ENCODE measurements around the gene CA5B. TPM values are rescaled to one million over a fixed set of nuclear protein-coding genes. Genes with fewer than 3 reads are reported as not detected.

CA5B gene
- total and polyA plus RNA-seq, 7 donors, result 0.25 to 2.7 (median 0.91) TPM

DNA sequence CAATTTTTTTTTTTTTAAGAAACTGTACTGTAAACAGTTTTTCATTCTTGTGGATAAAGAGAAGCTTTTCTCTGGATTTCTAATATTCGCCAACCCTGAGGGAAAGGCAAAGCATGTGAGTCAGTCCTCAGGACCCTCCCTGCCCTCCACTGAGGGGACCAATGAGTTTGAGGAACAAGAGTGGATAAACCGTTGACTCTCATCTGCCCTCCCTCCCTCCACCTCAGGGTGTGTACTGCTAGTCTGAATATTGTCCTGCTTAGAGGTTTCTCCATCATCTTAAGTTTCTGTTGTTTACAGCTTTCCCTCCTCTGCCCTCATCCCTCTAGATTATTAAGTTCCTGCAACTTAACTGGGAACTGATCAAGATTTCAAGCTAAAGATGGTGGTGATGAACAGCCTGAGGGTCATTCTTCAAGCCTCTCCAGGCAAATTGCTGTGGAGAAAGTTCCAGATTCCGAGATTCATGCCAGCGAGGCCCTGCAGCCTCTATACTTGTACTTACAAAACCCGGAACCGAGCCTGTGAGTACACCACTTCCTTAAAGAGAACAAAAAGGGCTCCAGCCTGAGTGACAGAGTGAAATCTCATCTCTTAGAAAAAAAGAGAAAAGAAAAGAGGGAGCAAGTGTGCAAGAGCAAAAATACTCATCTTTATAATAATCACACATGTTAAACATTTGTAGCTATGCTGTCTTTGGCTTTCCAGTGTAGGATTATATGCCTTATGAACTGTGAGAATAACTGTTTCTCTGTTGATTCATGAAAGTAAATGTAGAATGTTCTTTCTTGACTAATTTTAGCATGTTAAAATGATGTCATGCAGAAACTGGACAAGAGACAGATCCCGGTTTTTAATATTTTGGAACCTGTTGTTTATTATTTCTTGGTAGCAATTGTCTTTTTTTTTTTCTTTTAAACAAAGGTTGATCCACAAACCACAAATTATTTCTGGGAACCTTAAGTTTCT is 11.9 kb downstream of the CA5B start:
- no peaks in the 10 kb centered on the region for H3K9me3 ChIP-seq
- H3K4me1 ChIP-seq, result no peaks in the 10 kb centered on the region
- intact Hi-C loops (cut with DNase I), result loop anchor here in 1 of 2 donors (5.0 kb wide), 1 partner anchor 897 kb away; no protein-coding TSS in a partner anchor
- H3K36me3 ChIP-seq (ENCODE audit: insufficient read depth in 1 of 2, low read depth in 1 of 2), result no peaks in the 10 kb centered on the region
- no peak overlapping the region for H3K4me3 ChIP-seq
- no peak overlapping the region for H3K27ac ChIP-seq
- ATAC-seq (no peak), DNase-seq (no peak)
- H3K27me3 ChIP-seq (ENCODE audit: insufficient read depth in 3 of 3, low read length in 2 of 3), result no peaks in the 10 kb centered on the region
- 40 to 65% (median 46%) methylated on average over 7 of the region's 7 CpGs for WGBS, 3 donors
- TF ChIP-seq CTCF (IDR thresholded peaks at IDR 0.05), result no peak

DNA sequence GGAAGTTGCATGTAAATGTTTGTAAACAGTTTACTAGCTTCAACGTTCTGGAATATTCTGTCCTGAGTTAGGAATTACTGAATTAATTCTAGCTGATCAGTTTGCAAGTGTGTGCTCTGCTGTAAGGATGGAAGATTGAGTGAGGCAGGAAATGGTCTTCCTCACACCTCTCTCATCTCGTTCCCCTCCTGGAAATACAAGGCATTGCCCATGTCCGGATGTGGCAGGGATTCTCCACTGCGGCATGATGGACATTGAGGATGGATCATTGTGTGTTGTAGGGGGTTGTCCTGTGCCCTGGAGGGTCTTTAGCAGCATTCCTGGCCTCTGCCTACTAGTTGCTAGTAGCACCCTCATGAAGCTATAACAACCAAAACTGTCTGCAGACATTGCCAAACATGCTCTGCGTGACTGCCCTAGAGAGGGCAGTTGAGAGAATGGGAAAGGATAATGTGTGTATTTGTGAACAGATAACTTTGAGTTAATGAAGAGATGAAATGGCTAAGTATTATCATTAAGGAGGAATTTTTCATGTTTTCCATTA is 12.6 kb downstream of the CA5B start:
- Histone ChIP-seq H3K27ac (no peak overlapping the region), H3K27me3 (ENCODE audit: insufficient read depth in 3 of 3, low read length in 2 of 3) (no peaks in the 10 kb centered on the region), H3K36me3 (ENCODE audit: insufficient read depth in 1 of 2, low read depth in 1 of 2) (no peaks in the 10 kb centered on the region), H3K9me3 (no peaks in the 10 kb centered on the region), H3K4me3 (no peak overlapping the region), H3K4me1 (no peaks in the 10 kb centered on the region)
- TF ChIP-seq CTCF (IDR thresholded peaks at IDR 0.05), result no peak
- 41 to 72% (median 42%) methylated on average over 5 of the region's 5 CpGs for WGBS, 3 donors
- DNase-seq (no peak), ATAC-seq (no peak)
- intact Hi-C loops (cut with DNase I), result loop anchor here in 1 of 2 donors (5.0 kb wide), 1 partner anchor 897 kb away; no protein-coding TSS in a partner anchor

- DNase-seq, result no peak
- no peak overlapping the region for H3K4me3 ChIP-seq
- no peak for ATAC-seq
These were observed 13.2 kb downstream of the CA5B start for GRCh38 chrX:15751155-15751819.

DNA sequence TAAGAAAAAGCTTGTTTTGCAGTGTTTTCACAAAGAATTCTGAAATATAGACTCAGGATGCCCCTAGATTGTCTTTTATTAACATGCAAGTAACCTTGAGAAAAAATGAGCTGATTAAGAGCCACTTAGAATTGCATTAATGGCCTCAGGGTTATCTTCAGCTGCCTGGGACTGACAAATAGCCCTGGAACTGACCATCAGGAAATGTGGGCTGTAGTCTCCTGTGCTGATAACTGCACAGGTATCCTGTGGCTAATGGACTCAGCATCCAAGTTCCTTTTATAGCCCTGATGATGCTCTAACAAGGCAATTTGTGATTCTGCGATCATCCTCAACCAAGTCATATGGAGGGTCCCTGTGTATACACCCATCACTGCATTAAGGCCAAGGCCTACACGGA is 17.0 kb downstream of the CA5B start:
- Histone ChIP-seq H3K9me3 (no peaks in the 10 kb centered on the region), H3K4me3 (no peak overlapping the region), H3K4me1 (no peaks in the 10 kb centered on the region), H3K27me3 (ENCODE audit: insufficient read depth in 3 of 3, low read length in 2 of 3) (no peaks in the 10 kb centered on the region), H3K27ac (no peak overlapping the region), H3K36me3 (ENCODE audit: insufficient read depth in 1 of 2, low read depth in 1 of 2) (no peaks in the 10 kb centered on the region)
- ATAC-seq (no peak), DNase-seq (no peak)
- 89 to 95% (median 93%) methylated on average over 2 of the region's 2 CpGs for WGBS, 3 donors
- intact Hi-C loops (cut with DNase I), result no loop called here
- no peak for TF ChIP-seq CTCF (IDR thresholded peaks at IDR 0.05)

More at GRCh38 chrX:15751155-15751819, 13.2 kb downstream of the CA5B start:
- Histone ChIP-seq H3K27ac (no peak overlapping the region), H3K4me1 (no peaks in the 10 kb centered on the region), H3K9me3 (no peaks in the 10 kb centered on the region), H3K36me3 (ENCODE audit: insufficient read depth in 1 of 2, low read depth in 1 of 2) (no peaks in the 10 kb centered on the region), H3K27me3 (ENCODE audit: insufficient read depth in 3 of 3, low read length in 2 of 3) (no peaks in the 10 kb centered on the region)
- 51 to 71% (median 52%) methylated on average over 4 of the region's 4 CpGs for WGBS, 3 donors
- no peak for TF ChIP-seq CTCF (IDR thresholded peaks at IDR 0.05)
- intact Hi-C loops (cut with DNase I), result loop anchor here in 1 of 2 donors (5.0 kb wide), 1 partner anchor 896 kb away; no protein-coding TSS in a partner anchor

Measured in psoas muscle (tissue), 8 donors.